Dendritic cell treated with granulocyte-macrophage colony-stimulating factor and Interleukin-4, amounts not matched to agents 40 ng/mL and 50 ng/mL, for 4 days (primary cell): ENCODE results near the gene C8G.

Source experiments
- H3K27ac Mint-ChIP-seq: one replicate; pipeline ENCODE4 v1.8.0; 2022; ENCODE audit warnings: mild to moderate bottlenecking, mixed read lengths
- H3K27me3 Mint-ChIP-seq: one replicate; pipeline ENCODE4 v1.8.0; 2022; ENCODE audit warnings: mild to moderate bottlenecking, mixed read lengths
- H3K36me3 Mint-ChIP-seq: one replicate; pipeline ENCODE4 v1.8.0; 2022; ENCODE audit warnings: low read depth, mixed read lengths
- H3K4me1 Mint-ChIP-seq: one replicate; pipeline ENCODE4 v1.8.0; 2022; ENCODE audit warnings: low read depth, mixed read lengths
- H3K4me3 Mint-ChIP-seq: one replicate; pipeline ENCODE4 v1.8.0; 2022; ENCODE audit warnings: mild to moderate bottlenecking, moderate library complexity, mixed read lengths
- H3K9me3 Mint-ChIP-seq: one replicate; pipeline ENCODE4 v1.8.0; 2022; ENCODE audit warnings: mixed read lengths
- intact Hi-C: fragments of 100-400 bp; cut with micrococcal nuclease; formaldehyde crosslinking; loops from one replicate; pipeline ENCODE4 v1.15.0; 2022

The C8G gene

GRCh38 chr9:136944519-136945332 lies at the start of gene C8G, which contains the start of gene FBXW5:
TSS of gene C8G (plus strand) at chr9:136945243. CDS start at chr9:136945321, 78 bp downstream.
TSS of gene FBXW5 (minus strand) at chr9:136944738. CDS start at chr9:136944083, 655 bp downstream.
- intact Hi-C loops, result loop anchor here (1.0 to 10.0 kb wide), 3 partner anchors 50 to 154 kb away; partner anchors contain the start of genes CLIC3, PAXX and TMEM141
- Mint-ChIP-seq H3K27ac (peak within 1 kb of the TSS; percentile 69), H3K27me3 (no peaks in the 10 kb centered on the region), H3K4me3 (peak within 1 kb of the TSS; percentile 77), H3K4me1 (peaks cover 43% of the 10 kb centered on the region), H3K36me3 (peaks cover 46% of the 10 kb centered on the region), H3K9me3 (no peaks in the 10 kb centered on the region)

- Mint-ChIP-seq H3K36me3 (peaks cover 68% of the 10 kb centered on the region), H3K4me3 (no peak overlapping the region), H3K27ac (no peak overlapping the region), H3K27me3 (no peaks in the 10 kb centered on the region), H3K4me1 (peaks cover 6% of the 10 kb centered on the region), H3K9me3 (no peaks in the 10 kb centered on the region)
- intact Hi-C loops, result no loop called here
Measured at GRCh38 chr9:136896027-136896426, 49.0 kb upstream of the C8G start.

- H3K27ac Mint-ChIP-seq, result no peak overlapping the region
- intact Hi-C loops, result no loop called here
- H3K9me3 Mint-ChIP-seq, result no peaks in the 10 kb centered on the region
- H3K27me3 Mint-ChIP-seq, result no peaks in the 10 kb centered on the region
- peaks cover 79% of the 10 kb centered on the region for H3K36me3 Mint-ChIP-seq
- no peak overlapping the region for H3K4me3 Mint-ChIP-seq
- peaks cover 22% of the 10 kb centered on the region for H3K4me1 Mint-ChIP-seq
Measured at GRCh38 chr9:136898483-136899100, 46.5 kb upstream of the C8G start.

GRCh38 chr9:136899196-136899595 lies 45.8 kb upstream of the C8G start:
- intact Hi-C loops, result no loop called here
- no peak overlapping the region for H3K27ac Mint-ChIP-seq
- H3K27me3 Mint-ChIP-seq, result no peaks in the 10 kb centered on the region
- no peak overlapping the region for H3K4me3 Mint-ChIP-seq
- peaks cover 82% of the 10 kb centered on the region for H3K36me3 Mint-ChIP-seq
- H3K4me1 Mint-ChIP-seq, result peaks cover 22% of the 10 kb centered on the region
- H3K9me3 Mint-ChIP-seq, result no peaks in the 10 kb centered on the region

GRCh38 chr9:136900556-136900955 lies 44.5 kb upstream of the C8G start:
- H3K27me3 Mint-ChIP-seq, result no peaks in the 10 kb centered on the region
- intact Hi-C loops, result no loop called here
- peaks cover 29% of the 10 kb centered on the region for H3K4me1 Mint-ChIP-seq
- H3K4me3 Mint-ChIP-seq, result no peak overlapping the region
- peaks cover 78% of the 10 kb centered on the region for H3K36me3 Mint-ChIP-seq
- H3K9me3 Mint-ChIP-seq, result no peaks in the 10 kb centered on the region
- no peak overlapping the region for H3K27ac Mint-ChIP-seq

GRCh38 chr9:136900988-136901515 lies 44.0 kb upstream of the C8G start:
- Mint-ChIP-seq H3K4me3 (no peak overlapping the region), H3K36me3 (peaks cover 79% of the 10 kb centered on the region), H3K4me1 (peaks cover 30% of the 10 kb centered on the region), H3K27me3 (no peaks in the 10 kb centered on the region), H3K9me3 (no peaks in the 10 kb centered on the region), H3K27ac (peak overlapping the region; percentile 79)
- intact Hi-C loops, result no loop called here

GRCh38 chr9:136901516-136902258 lies 43.4 kb upstream of the C8G start:
- H3K4me3 Mint-ChIP-seq, result no peak overlapping the region
- no peaks in the 10 kb centered on the region for H3K27me3 Mint-ChIP-seq
- H3K9me3 Mint-ChIP-seq, result no peaks in the 10 kb centered on the region
- intact Hi-C loops, result no loop called here
- peak overlapping the region; percentile 79 for H3K27ac Mint-ChIP-seq
- H3K4me1 Mint-ChIP-seq, result peaks cover 30% of the 10 kb centered on the region
- peaks cover 83% of the 10 kb centered on the region for H3K36me3 Mint-ChIP-seq

GRCh38 chr9:136902259-136902821 lies 42.7 kb upstream of the C8G start:
- no peak overlapping the region for H3K4me3 Mint-ChIP-seq
- intact Hi-C loops, result no loop called here
- no peaks in the 10 kb centered on the region for H3K9me3 Mint-ChIP-seq
- no peaks in the 10 kb centered on the region for H3K27me3 Mint-ChIP-seq
- H3K27ac Mint-ChIP-seq, result peak overlapping the region; percentile 79
- H3K36me3 Mint-ChIP-seq, result peaks cover 89% of the 10 kb centered on the region
- peaks cover 30% of the 10 kb centered on the region for H3K4me1 Mint-ChIP-seq

GRCh38 chr9:136903041-136903554 lies 41.9 kb upstream of the C8G start:
- H3K27ac Mint-ChIP-seq, result no peak overlapping the region
- H3K36me3 Mint-ChIP-seq, result peaks cover 95% of the 10 kb centered on the region
- intact Hi-C loops, result no loop called here
- peaks cover 30% of the 10 kb centered on the region for H3K4me1 Mint-ChIP-seq
- H3K9me3 Mint-ChIP-seq, result no peaks in the 10 kb centered on the region
- H3K27me3 Mint-ChIP-seq, result no peaks in the 10 kb centered on the region
- no peak overlapping the region for H3K4me3 Mint-ChIP-seq

- Mint-ChIP-seq H3K4me3 (no peak overlapping the region), H3K9me3 (no peaks in the 10 kb centered on the region), H3K27ac (peak overlapping the region; percentile 71), H3K27me3 (no peaks in the 10 kb centered on the region), H3K4me1 (peaks cover 21% of the 10 kb centered on the region), H3K36me3 (peaks cover 95% of the 10 kb centered on the region)
- intact Hi-C loops, result no loop called here
Measured at GRCh38 chr9:136906266-136906665, 38.8 kb upstream of the C8G start.

- H3K9me3 Mint-ChIP-seq, result no peaks in the 10 kb centered on the region
- peaks cover 95% of the 10 kb centered on the region for H3K36me3 Mint-ChIP-seq
- H3K4me1 Mint-ChIP-seq, result peaks cover 11% of the 10 kb centered on the region
- no peaks in the 10 kb centered on the region for H3K27me3 Mint-ChIP-seq
- H3K27ac Mint-ChIP-seq, result peak overlapping the region; percentile 71
- H3K4me3 Mint-ChIP-seq, result no peak overlapping the region
- intact Hi-C loops, result no loop called here
Measured at GRCh38 chr9:136907011-136907914, 37.8 kb upstream of the C8G start.

GRCh38 chr9:136910197-136910900 lies 34.7 kb upstream of the C8G start:
- no peak overlapping the region for H3K4me3 Mint-ChIP-seq
- no peaks in the 10 kb centered on the region for H3K27me3 Mint-ChIP-seq
- H3K27ac Mint-ChIP-seq, result no peak overlapping the region
- intact Hi-C loops, result no loop called here
- peaks cover 3% of the 10 kb centered on the region for H3K4me1 Mint-ChIP-seq
- H3K9me3 Mint-ChIP-seq, result no peaks in the 10 kb centered on the region
- peaks cover 98% of the 10 kb centered on the region for H3K36me3 Mint-ChIP-seq
